ENCODE results near the gene PRKG2. TPM values are rescaled to one million over a fixed set of nuclear protein-coding genes. Genes with fewer than 3 reads are reported as not detected.
"Not testable (repeated sequence)": the region's sequence is repeated elsewhere in the genome, so short reads cannot be mapped to it uniquely, and the experiment has no call there.

Gene PRKG2
- total RNA-seq = under 1 TPM; 0.16 to 0.25 TPM

GRCh38 chr4:81214881-81215868, at the start of gene PRKG2:
Gene PRKG2, minus strand, starts transcription at chr4:81215222. Its CDS starts 10,175 bp downstream, at chr4:81205047.
- H3K9me3 Mint-ChIP-seq = peaks cover 0 to 4% of the 10 kb centered on the region in 2 donors
- ATAC-seq (peak; percentile 33 to 45), DNase-seq (ENCODE audit: low spot score in 2 of 2) (peak in 1 of 2 donors; percentile 3)
- H3K27ac Mint-ChIP-seq = no peak within 1 kb of the TSS
- H3K36me3 Mint-ChIP-seq = no peaks in the 10 kb centered on the region

- H3K9me3 Mint-ChIP-seq = peaks cover 2 to 4% of the 10 kb centered on the region in 2 donors
- ATAC-seq (no peak), DNase-seq (ENCODE audit: low spot score in 2 of 2) (no peak)
- no peak overlapping the region for H3K27ac Mint-ChIP-seq
- H3K36me3 Mint-ChIP-seq = no peaks in the 10 kb centered on the region
Observed at GRCh38 chr4:81260443-81261101, 45.5 kb upstream of the PRKG2 start.

GRCh38 chr4:81258841-81259550, 44.0 kb upstream of the PRKG2 start:
- ATAC-seq (no peak), DNase-seq (ENCODE audit: low spot score in 2 of 2) (no peak)
- Mint-ChIP-seq H3K36me3 (no peaks in the 10 kb centered on the region), H3K9me3 (no peaks in the 10 kb centered on the region), H3K27ac (no peak overlapping the region)

- H3K36me3 Mint-ChIP-seq = no peaks in the 10 kb centered on the region
- H3K27ac Mint-ChIP-seq = no peak overlapping the region
- no peak for DNase-seq (ENCODE audit: low spot score in 2 of 2)
- H3K9me3 Mint-ChIP-seq = no peaks in the 10 kb centered on the region
- ATAC-seq = no peak
Observed at GRCh38 chr4:81257816-81258215, 42.8 kb upstream of the PRKG2 start.

- no peaks in the 10 kb centered on the region for H3K9me3 Mint-ChIP-seq
- no peak overlapping the region for H3K27ac Mint-ChIP-seq
- no peak for DNase-seq (ENCODE audit: low spot score in 2 of 2)
- ATAC-seq = no peak
- H3K36me3 Mint-ChIP-seq = no peaks in the 10 kb centered on the region
Observed at GRCh38 chr4:81257021-81257420, 42.0 kb upstream of the PRKG2 start.

- no peak for ATAC-seq
- DNase-seq (ENCODE audit: low spot score in 2 of 2) = no peak
- no peaks in the 10 kb centered on the region for H3K36me3 Mint-ChIP-seq
- no peak overlapping the region for H3K27ac Mint-ChIP-seq
- no peaks in the 10 kb centered on the region for H3K9me3 Mint-ChIP-seq
Observed at GRCh38 chr4:81256059-81256970, 41.3 kb upstream of the PRKG2 start.

- H3K9me3 Mint-ChIP-seq = no peaks in the 10 kb centered on the region
- no peaks in the 10 kb centered on the region for H3K36me3 Mint-ChIP-seq
- ATAC-seq (no peak), DNase-seq (ENCODE audit: low spot score in 2 of 2) (no peak)
- no peak overlapping the region for H3K27ac Mint-ChIP-seq
Observed at GRCh38 chr4:81255524-81255923, 40.5 kb upstream of the PRKG2 start.

- H3K27ac Mint-ChIP-seq = no peak overlapping the region
- no peak for ATAC-seq
Observed at GRCh38 chr4:81250430-81250829, 35.4 kb upstream of the PRKG2 start.

GRCh38 chr4:81245218-81246009, 30.4 kb upstream of the PRKG2 start:
- no peaks in the 10 kb centered on the region for H3K36me3 Mint-ChIP-seq
- DNase-seq (ENCODE audit: low spot score in 2 of 2) (no peak), ATAC-seq (no peak)
- H3K9me3 Mint-ChIP-seq = no peaks in the 10 kb centered on the region
- no peak overlapping the region for H3K27ac Mint-ChIP-seq

More at GRCh38 chr4:81250430-81250829, 35.4 kb upstream of the PRKG2 start:
- no peak for DNase-seq (ENCODE audit: low spot score in 2 of 2)
- Mint-ChIP-seq H3K9me3 (no peaks in the 10 kb centered on the region), H3K36me3 (no peaks in the 10 kb centered on the region)

- Mint-ChIP-seq H3K36me3 (no peaks in the 10 kb centered on the region), H3K27ac (no peak overlapping the region), H3K9me3 (no peaks in the 10 kb centered on the region)
- DNase-seq (ENCODE audit: low spot score in 2 of 2) (no peak), ATAC-seq (no peak)
Observed at GRCh38 chr4:81237791-81238190, 22.8 kb upstream of the PRKG2 start.

- Mint-ChIP-seq H3K36me3 (peaks cover 7 to 13% of the 10 kb centered on the region in 2 donors), H3K9me3 (peaks cover 10 to 11% of the 10 kb centered on the region in 2 donors), H3K27ac (no peak overlapping the region)
- DNase-seq (ENCODE audit: low spot score in 2 of 2) = no peak
- no peak for ATAC-seq
Observed at GRCh38 chr4:81235982-81236749, 21.1 kb upstream of the PRKG2 start.

GRCh38 chr4:81227968-81228367, 12.9 kb upstream of the PRKG2 start:
- peaks cover 11 to 14% of the 10 kb centered on the region in 2 donors for H3K9me3 Mint-ChIP-seq
- H3K27ac Mint-ChIP-seq = no peak overlapping the region
- DNase-seq (ENCODE audit: low spot score in 2 of 2) (no peak), ATAC-seq (no peak)
- peaks cover 7 to 19% of the 10 kb centered on the region in 2 donors for H3K36me3 Mint-ChIP-seq

GRCh38 chr4:81227138-81227537, 12.1 kb upstream of the PRKG2 start:
- H3K36me3 Mint-ChIP-seq = peaks cover 4 to 16% of the 10 kb centered on the region in 2 donors
- DNase-seq (ENCODE audit: low spot score in 2 of 2) (no peak), ATAC-seq (no peak)
- H3K9me3 Mint-ChIP-seq = peaks cover 8 to 11% of the 10 kb centered on the region in 2 donors
- no peak overlapping the region for H3K27ac Mint-ChIP-seq

GRCh38 chr4:81225252-81225651, 10.2 kb upstream of the PRKG2 start:
- ATAC-seq = no peak
- no peak overlapping the region for H3K27ac Mint-ChIP-seq

GRCh38 chr4:81222082-81222472, 7.1 kb upstream of the PRKG2 start:
- not testable (repeated sequence) for DNase-seq (ENCODE audit: low spot score in 2 of 2); H3K36me3 Mint-ChIP-seq; H3K27ac Mint-ChIP-seq; ATAC-seq; H3K9me3 Mint-ChIP-seq

More at GRCh38 chr4:81225252-81225651, 10.2 kb upstream of the PRKG2 start:
- DNase-seq (ENCODE audit: low spot score in 2 of 2) = no peak
- Mint-ChIP-seq H3K9me3 (peaks cover 0 to 5% of the 10 kb centered on the region in 2 donors), H3K36me3 (no peaks in the 10 kb centered on the region)
